ENCODE data around the gene TYRO3.

Gene TYRO3

DNA sequence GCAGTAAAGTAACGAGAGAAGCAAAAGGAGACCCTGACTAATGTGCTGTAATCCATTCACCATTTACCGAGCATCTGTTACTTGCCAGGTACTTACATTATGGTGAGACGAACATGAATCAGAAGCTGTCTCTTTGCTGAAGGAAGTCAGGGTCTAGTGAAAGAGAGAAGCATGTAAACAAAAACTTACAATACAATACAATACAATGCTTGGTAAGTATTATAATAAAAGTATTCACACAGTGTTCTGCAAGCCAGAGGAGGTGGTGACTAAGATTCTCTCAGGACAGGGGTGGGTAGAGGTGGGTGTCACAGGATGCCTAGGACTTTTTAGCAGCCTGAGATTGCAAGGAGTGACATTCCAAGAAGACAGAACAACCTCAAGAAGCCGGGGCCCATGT lies 51.0 kb downstream of the TYRO3 start:
- DNase-seq: no peak

DNA sequence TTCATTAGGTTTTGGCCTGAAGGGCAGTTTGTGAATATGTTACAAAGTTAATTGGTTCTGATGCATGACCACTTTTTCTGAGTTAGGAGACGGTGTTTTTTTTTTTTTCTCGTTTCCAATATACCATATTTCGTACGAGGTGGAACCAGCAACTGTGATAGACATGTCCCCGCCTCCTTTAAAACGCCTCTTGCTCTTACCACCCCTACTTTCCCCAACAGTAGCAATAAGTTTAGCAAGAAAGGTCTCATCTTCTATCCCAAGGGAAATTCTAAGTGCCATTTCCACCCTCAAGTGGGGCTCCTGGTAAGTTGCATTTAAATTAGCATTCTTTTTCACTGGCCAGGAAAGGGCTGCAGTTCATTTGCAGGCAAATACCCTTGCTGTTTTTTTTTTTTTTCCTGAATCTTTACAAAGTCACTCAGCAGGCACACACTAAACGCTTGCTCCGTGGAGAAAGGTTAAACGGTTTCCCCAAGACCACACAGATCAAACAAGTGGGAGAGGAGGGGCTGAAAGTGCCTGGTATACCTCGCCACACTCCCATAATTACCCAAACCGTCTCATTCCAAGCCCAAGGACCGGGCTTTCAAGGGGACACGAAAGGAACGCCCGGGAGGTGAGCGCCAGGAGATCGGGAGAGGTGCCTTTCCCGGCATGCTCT lies 61.7 kb downstream of the TYRO3 start:
- DNase-seq: no peak

DNA sequence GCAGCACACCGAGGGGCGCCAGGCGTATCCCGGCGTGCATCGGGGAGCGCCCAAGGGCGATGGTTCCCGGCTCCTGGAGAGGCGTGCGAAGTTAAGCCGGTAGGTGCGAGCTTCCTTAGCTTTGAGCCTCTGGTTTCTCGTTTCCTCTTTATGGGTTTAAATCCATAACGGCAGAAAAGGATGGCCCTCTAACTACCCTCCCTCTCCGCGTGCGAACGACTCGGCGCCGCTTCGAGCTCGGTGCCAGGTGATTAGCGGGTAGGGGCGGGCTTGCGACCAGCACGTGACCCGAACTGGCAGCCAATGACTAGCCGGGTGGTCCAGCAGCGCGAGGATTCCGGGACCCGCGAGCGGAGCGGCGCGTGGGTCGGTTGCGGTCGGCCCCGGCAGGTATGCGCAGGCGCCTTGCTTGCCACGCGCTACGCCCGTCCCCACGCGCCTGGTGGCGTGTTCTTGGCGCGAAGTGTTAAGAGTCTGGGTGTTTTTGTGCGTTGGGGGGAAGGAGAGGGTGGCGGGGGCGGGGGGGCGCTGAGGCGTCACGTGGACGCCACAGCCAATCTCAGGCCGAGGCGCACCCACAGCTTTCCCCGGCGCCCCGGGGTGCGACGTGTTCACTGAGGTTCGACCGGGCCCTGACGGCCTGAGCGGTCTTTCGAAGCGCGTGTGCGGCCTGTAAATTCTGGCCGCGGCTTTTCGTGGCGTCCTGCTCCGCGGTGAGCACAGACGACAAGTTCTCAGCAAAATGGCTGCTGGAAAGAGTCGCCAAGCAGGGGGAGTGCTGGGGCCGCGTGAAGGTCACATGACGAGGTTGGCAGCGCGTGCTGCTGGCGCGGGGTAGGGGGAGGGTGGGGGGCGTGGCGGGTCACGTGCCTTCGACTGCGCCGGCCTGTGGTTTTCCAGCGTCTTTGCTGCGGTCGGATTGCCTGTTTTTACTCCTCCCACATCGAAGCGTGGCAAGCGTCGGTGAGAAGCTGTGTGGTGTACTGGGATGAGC lies 62.5 kb downstream of the TYRO3 start:
- DNase-seq: peak; percentile 10

DNA sequence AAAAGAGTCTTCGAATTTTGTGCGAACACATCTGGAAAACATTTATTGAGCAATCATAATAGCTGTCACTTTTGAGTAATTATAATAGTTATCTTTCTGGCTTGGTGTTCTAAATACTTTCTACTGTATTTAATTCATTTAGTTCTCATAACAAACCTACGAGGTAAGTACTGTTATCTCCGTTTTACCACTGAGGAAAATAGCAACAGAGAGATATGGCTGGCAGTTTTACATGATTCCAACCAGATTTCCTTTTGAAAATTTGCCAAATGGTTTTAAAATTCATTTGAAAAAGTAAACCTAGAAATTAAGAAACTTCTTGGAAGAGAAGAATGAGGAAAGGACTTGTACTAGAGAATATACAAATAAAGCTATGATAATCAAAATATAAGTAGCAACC lies 63.9 kb downstream of the TYRO3 start:
- no peak for DNase-seq

DNA sequence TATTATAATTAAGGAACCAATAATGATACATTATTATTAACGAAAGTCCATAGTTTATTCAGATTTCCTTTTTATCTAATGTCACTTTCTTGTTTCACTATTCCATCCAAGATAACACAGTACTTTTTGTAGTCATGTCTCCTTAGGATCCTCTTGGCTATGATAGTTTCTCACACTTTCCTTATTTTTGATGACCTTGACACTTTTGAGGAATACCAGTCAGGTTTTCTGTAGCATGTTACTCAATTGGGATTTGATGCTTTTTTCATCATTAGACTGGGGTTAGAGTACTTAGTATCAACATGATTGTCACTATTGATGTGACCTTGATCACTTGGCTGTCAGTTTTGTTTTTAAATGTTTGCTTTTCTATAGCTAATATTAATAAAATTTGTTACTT lies 68.2 kb downstream of the TYRO3 start:
- no peak for DNase-seq

DNA sequence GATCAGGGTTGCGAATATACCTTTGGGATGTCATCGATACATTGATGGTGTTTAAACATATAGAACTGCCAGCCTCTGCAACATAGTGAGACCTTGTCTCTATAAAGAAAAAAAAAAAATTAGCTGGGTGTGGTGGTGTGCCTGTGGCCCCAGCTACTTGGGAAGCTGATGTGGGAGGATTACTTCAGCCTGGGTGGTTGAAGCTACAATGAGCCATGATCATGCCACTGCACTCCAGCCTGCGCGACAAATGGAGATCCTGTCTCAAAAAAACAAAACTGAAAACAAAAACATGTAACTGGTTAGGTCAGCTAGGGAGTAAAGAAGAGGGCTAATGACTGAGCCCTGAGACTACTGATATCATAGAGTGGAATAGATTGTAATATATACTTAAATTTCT lies 70.5 kb downstream of the TYRO3 start:
- no peak for DNase-seq

DNA sequence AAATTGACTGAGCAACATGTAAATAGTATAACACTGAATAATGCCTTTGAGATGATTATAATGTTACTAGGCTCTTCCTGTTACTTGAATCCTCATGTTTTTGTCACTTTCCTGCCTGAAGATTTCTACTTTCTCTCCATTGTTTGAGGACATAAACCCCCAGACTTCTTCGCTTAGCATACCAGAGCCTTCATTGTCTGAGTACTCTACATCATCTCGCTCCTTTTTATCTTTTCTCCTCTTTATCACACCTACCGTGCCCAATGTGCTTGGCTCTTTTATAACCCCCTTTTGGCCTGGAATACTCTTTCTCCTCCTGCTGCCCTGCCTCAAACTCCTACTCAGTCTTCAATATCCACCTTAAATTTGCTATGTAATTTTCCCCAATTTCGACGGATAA lies 70.9 kb downstream of the TYRO3 start:
- no peak for DNase-seq

DNA sequence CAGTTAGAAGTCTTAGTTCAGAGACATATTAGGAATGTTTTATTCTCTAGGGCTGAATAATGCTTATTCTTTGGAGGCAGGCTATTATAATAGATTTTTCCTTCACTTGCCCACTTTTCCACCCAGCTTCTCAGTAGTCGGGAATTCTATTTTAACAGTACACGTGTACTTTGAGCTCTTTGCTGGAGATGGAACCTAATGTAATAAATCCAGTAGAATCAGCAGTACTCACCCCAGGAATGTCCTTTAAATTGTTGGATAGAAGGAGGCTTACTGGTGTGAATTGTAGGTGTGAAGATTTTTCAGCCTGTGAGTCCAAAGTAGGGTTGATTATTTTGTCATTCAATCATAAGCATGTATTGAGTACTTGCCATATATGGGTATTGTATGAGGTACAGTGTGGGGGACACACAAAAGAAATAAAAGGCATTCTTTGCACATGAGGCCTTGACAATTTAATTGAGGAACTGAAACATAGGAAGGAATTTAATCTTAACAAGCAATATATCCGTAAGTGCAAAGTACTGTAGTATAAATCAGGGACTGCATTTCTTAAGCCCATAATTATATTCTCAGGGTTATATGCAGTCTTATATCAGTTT lies 71.7 kb downstream of the TYRO3 start:
- DNase-seq: no peak

DNA sequence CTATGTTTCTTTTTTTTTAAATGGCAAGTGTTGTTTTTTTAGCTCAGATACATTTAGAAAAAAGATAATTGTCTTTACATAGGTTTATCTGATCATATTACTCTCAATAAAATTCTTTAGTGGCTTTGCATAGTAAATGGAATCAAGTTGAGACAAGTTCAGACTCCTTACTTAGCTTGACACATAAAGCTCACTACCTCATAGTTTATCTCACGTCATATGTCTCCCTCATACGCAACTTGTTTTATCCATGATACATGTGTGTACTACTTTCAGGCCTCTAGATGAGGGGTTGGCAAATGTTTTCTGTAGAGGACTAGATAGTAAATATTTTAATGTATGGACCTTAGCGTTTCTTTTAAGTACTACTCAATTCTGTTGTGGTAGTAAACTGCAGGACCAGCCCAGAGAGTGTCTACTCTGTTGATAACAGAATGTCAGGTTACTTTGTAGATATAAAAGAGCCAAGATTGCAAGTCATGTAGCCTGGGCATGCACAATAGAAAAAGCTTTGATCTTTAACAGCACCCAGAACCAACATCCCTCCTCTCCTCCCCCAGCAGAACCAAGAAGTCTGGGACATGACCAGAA lies 73.0 kb downstream of the TYRO3 start:
- DNase-seq: no peak

Data from SIG-M5 (cell line).